GM18502 (cell line): ENCODE results near the gene SYK.
"Not testable (repeated sequence)": the region's sequence is repeated elsewhere in the genome, so short reads cannot be mapped to it uniquely, and the experiment has no call there.

Source experiments
- ATAC-seq: cut with Tn5 transposase; IDR thresholded peaks from one replicate; pipeline ENCODE4 v1.9.1; 2021; ENCODE audit warnings: mild to moderate bottlenecking; ENCODE audit not compliant: unreplicated experiment, poor library complexity

SYK gene

DNA sequence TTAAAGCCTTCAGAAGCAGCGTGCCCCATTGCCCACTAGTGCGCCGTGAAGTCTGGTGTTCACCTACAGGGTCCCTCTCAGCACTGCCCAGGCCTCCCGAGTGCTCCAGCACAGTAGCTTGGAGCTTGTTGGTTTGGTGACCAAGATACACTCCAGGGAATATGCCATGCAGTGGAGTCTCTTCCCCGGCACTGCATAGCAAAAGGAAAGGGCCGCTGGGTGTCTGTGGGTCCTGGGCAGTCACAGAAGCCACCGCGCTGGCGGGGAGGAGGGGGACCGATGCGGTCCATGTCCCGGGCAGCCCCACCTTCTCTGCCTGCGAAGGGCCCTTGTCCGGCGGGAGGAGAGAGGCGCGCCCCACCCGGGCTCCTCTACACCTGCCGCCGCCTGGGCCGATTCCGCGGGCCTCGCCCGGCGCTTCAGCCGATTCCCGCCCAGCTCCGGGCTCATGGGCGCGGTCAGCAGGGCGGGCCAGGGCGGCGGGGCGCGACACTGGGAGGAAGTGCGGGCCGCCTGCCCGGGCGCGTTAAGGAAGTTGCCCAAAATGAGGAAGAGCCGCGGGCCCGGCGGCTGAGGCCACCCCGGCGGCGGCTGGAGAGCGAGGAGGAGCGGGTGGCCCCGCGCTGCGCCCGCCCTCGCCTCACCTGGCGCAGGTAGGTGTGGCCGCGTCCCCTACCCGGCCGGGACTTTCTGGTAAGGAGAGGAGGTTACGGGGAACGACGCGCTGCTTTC lies at the start of gene SYK:
SYK (plus strand) TSS at position 579 of the 732 bp plus-strand sequence. CDS start 42,080 bp downstream, outside the sequence.
- peak; percentile 54 for ATAC-seq

- ATAC-seq: not testable (repeated sequence)
Observed at GRCh38 chr9:90755514-90756371, 45.9 kb upstream of the SYK start.

- ATAC-seq: not testable (repeated sequence)
Observed at GRCh38 chr9:90760577-90760976, 41.0 kb upstream of the SYK start.

DNA sequence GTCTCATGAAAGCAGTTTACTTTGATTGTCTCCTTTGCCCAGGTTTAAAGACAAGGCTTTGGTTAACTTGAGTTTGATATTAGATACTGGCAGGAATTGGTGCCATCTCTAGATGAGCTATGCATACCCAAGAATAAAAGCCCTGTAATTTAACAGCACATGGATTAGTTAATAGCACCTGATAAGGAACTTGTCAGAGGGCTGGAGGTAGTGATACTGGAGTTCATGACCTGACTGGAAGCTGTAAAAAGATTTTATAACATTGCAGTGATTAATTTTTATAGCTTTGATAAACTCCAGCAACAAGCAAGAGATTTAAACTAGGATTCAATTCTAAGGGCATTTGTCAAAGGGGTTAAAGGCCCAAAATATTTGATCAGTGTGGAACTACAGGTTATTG lies 34.9 kb upstream of the SYK start:
- no peak for ATAC-seq

DNA sequence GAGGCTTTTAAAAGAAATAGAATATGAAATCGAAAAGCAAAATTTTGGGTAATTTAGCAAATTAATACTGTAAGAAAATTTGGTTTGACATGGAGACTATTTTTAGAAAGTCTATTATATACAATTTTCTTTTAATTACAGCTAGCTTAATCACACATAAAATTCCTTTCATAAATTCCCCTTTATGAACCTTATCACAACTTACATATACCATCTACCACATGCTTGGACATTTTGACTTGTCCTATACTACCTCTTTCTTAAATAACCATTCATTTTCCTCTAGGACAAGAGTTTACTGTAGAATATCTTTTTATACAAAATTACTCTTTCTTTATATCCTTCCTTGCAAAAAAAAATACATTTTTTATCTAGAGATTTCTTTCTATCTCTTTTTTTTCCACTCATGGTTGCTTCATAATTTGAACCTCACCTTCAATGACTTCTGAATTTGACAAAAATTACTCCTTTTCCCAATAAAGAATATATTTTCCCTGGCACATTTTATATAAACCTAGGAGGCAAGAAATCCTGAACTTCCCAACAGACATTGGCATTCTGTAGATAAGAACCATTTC lies 34.0 kb upstream of the SYK start:
- no peak for ATAC-seq

DNA sequence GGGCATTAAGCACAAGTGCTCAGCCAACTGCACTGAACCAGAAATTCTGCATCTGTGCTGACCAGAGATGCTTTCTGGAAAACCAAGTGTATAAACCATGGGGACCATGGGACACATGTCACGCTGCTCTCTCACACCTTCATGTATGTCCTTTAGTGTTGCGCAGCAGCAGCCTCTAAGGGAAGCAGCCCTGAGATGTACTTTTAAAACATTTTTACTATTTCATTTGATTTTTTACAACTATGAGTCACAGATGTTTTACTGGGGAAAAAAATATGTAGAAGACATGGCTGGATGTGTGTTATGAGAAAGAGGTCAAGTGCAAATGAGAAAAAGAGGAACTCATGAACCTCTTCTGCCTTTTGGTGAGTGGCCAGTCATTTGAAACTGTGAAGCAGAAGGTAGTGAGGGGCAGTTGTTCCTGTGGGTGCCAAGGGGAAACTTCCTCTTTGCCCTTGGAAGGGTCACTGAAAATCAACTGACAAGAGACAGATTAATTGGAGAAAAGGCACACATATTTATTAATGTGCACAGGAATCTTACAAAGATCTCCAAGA lies 31.4 kb upstream of the SYK start:
- peak; percentile 57 for ATAC-seq

DNA sequence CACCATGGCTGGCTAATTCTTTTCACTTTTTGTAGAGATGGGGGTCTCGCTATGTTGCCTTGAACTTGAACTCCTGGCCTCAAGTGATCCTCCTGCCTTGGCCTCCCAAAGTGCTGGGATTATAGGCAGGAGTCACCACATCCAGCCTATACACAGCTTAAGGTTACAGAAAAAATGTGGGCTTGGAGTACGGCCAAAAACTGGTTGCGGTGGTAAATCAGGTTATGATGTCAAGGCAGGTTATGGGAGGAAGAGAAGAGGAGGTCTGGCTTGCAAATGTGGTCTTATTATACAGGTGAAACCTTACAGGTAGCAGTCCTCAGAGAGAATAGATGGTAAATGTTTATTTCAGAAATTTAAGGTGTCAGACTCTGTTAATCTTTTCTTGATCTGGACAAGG lies 30.7 kb upstream of the SYK start:
- ATAC-seq: no peak

- ATAC-seq: no peak
Observed at GRCh38 chr9:90772386-90772785, 29.2 kb upstream of the SYK start.

- no peak for ATAC-seq
Observed at GRCh38 chr9:90773617-90774016, 28.0 kb upstream of the SYK start.

DNA sequence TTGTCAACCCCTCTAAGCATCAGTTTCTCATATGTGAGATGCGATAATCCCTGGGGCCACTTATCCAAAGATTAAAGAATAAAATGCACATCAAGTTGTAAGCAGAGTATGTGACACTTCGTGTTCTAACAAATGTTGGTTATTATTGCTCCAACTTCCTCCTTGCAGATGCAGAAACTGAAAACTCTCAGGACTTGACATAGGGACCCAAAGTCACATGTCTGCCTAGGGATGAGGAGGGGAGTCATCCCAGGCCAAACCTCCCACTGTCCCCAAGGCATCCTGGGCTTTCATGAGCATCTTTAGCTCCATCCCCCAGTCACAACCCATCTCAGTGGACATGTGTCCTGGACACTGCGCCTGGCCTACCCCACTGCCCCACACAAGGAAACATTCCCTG lies 27.5 kb upstream of the SYK start:
- no peak for ATAC-seq

DNA sequence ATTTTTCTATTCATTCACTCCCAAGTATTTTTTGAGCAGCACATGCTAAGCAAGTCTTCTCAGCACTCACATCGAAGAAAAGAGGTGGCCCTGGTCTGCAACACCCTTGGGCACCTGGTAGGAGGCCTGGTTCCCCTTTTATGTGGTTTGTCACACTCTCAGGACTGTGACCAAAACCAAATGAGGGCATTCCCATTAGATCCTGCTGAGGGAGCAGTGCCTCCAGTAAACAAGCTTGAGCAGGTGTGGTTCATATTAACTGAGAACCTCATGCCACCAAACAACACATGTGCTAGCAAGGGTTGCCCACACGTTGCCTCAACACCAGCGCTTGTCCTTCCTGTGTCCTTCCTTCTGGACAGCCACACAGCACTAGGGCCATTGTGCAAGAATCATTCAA lies 26.9 kb upstream of the SYK start:
- peak; percentile 82 for ATAC-seq

GRCh38 chr9:90775657-90776056 lies 26.0 kb upstream of the SYK start:
- ATAC-seq: no peak

DNA sequence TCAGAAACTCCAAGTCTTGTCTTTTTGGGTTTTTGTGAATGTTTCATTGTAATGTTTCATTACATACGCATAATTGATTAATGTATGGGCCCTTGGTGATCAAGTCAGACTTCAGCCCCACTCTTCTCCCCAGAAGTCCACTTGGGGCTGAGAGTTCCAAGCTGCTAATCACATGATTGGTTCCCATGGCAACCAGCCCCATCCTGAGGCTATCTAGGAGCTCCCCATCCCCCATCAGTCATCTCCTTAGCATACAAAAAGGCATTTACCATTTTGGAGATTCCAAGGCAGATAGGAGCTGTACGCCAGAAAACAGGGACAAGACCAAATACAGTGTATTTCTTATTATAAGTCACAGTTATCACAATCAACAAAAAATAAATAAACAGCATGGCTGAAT lies 22.9 kb upstream of the SYK start:
- ATAC-seq: no peak

- no peak for ATAC-seq
Observed at GRCh38 chr9:90783552-90783951, 18.1 kb upstream of the SYK start.

- ATAC-seq: no peak
Observed at GRCh38 chr9:90783964-90784363, 17.7 kb upstream of the SYK start.

- peak; percentile 70 for ATAC-seq
Observed at GRCh38 chr9:90787771-90788460, 13.7 kb upstream of the SYK start.

- peak; percentile 56 for ATAC-seq
Observed at GRCh38 chr9:90788527-90788926, 13.1 kb upstream of the SYK start.

- ATAC-seq: no peak
Observed at GRCh38 chr9:90789408-90789807, 12.2 kb upstream of the SYK start.

DNA sequence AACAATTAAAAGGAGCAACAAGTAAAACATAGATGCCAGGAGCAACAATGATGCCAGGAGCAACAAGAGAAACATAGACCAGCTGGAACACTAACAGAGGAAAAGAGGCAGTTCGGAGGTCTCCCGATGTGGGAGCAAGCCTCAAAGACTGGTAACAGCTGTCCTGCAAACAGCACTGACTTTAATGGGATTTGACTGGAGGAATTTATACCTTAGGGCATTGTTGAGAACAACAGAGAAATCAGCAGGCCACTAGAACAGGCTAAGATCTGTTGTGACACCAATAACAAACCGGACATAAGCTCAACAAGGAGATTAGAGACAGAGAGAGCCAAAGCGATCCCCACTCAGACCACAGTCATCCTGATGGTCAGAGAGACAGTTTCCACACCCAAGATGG lies 11.8 kb upstream of the SYK start:
- ATAC-seq: no peak

DNA sequence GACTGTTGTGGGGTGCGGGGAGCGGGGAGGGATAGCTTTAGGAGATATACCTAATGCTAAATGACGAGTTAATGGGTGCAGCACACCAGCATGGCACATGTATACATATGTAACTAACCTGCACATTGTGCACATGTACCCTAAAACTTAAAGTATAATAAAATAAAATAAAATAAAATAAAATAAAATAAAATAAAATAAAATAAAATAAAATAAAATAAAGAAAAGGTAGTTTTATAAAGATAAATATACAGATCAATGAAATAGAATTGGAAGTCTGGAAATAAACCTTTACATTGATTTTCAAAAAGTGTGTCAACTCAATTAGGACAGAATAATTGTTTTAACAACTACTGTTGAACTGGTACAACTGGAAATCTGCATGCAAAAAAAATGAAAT lies 8.6 kb upstream of the SYK start:
- ATAC-seq: not testable (repeated sequence)
